Subcutaneous adipose tissue (tissue), 4 donors: ENCODE measurements around the gene NAP1L4. TPM values are rescaled to one million over a fixed set of nuclear protein-coding genes. Genes with fewer than 3 reads are reported as not detected.

Experiments
- CTCF ChIP-seq: fragments of 450-650 bp; IDR thresholded peaks from one replicate; pipeline ENCODE4 v1.5.1; 2016; ENCODE audit warnings: low read depth, mild to moderate bottlenecking, control low read depth, antibody characterized with exemption, moderate library complexity
- total RNA-seq, 4 donors: library from RNA; depleted of rRNA; stranded (reverse); fragments of >200 nt; gene quantifications; one replicate each; pipeline ENCODE4 v1.1.0, GENCODE V29; 2016

NAP1L4 gene
- total RNA-seq, 4 donors from 2014 or later, result 92.3 to 108 (median 94.9) TPM

GRCh38 chr11:2998073-2998850, 6.1 kb upstream of the NAP1L4 start:
- TF ChIP-seq CTCF, result no peak

DNA sequence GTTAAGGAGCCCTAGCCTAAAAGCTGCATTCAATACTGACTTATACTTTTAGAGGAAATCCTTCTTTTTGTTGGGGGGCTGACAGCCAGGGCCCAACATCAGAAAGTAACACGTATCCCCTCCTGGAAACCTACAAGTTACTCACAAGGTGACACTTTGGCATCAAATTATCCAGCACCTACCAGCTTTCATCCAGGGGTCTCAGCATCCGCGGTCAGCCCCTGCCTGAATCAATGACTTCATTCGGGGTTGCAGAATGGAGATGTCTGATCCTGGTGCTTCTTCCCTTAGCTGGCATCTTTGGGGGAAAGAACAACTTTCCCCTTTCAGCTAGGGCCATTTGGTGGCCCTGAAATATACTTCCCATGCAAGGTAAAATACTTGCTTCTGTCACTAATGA, 5.3 kb upstream of the NAP1L4 start:
- no peak for TF ChIP-seq CTCF

GRCh38 chr11:2996976-2997375, 4.8 kb upstream of the NAP1L4 start:
- TF ChIP-seq CTCF, result no peak

DNA sequence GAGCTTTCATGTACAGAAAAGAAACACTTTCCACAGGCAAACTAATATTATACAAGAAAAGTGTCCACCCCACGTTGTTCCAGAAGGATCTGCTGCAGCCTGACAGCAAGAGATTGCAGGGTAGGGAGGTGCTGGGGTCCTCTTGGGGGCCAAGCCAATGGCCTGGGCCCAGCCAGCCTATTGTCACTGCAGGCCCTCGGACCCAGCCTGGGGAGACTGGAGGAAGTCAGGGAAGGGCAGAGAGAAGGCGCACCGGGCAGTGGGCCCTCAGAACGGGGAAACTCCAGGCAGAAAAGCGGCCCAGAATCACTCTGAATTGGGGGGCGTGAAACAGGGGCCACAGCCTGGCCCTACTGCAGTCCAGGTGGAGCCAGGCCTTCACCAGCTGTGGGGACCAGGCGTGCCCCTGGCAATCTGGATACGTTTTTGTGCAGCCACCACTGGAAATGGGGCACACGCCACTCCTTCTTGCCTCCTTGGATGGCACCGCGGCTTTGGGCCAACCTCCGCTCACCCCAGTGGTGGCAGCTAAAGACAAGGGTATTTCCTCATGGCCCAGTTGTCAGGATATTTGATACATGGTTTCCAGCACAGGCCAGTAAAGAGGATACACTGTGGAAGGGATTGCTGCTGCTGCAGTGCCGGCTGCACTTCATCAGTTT, 3.9 kb upstream of the NAP1L4 start:
- TF ChIP-seq CTCF, result no peak

- TF ChIP-seq CTCF, result no peak
Observed at GRCh38 chr11:2995031-2995561, 3.0 kb upstream of the NAP1L4 start.

- no peak for TF ChIP-seq CTCF
Observed at GRCh38 chr11:2994336-2994730, 2.2 kb upstream of the NAP1L4 start.

DNA sequence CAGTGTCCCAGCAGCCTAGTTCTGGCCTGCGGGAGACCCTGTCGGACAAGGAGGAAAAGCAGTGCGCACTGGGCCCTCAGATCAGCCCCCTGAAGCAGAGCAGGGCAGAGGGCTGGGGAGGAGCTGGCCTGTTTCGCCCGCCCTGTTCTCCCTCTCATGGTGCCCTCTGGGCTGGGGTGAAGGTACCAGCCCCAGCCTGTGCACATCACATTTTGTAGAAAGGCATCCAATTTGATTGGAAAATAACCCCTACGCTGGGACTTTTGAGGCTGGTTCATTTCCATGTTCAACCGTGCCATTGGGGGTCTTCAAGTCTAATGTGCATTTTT, 832 bp upstream of the NAP1L4 start:
- no peak for TF ChIP-seq CTCF
